Stimulated activated CD8-positive, alpha-beta memory T cell treated with anti-CD3 and anti-CD28 coated beads, Interleukin-4, amount 100 ng/mL, for 1 hour (primary cell): ENCODE measurements around the gene CARD11.

ENCODE experiments used
- DNase-seq, 2 donors: peaks; one replicate each; pipeline ENCODE4 v3.0.0-alpha.2; 2020; ENCODE audit warnings: low read depth in 2 of 2, low spot score in 1 of 2

The CARD11 gene

DNA sequence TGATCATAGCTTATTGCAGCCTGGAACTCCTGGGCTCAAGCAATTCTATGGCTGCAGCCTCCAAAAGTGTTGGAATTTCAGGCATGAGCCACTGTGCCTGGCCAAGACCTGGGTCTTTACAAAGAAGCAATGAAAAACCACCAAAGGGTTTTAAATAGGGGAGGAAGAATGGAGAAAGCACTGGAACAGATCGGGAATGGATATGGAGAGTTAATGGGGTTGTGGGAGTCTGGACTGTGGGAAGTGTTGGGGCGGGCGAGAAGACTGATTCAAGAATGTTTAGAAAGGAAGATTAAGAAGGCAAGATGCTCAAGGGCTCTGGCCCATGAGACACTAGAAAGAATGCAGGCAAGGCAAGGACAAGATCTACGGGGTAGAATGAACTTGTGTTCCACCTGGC is 98.5 kb downstream of the CARD11 start:
- no peak for DNase-seq

DNA sequence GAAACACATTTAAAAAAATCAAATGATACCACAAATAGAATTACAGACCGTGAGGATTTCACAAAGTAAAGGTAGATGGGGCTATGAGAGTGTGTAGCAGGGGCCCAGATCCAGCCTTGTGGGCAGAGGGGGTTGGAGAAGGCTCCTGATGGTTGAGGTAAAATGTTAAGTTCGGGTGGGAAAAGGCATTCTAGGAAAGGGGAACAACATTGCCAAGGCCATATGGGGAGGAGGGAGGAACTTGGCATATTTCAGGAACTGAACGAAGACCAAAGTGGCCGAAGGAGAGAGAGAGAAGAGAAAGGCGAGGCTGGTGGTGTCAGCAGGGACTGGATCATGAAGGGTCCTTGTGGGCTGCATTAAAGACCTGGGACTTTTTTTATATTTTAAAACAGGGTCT is 98.9 kb downstream of the CARD11 start:
- DNase-seq = no peak

DNA sequence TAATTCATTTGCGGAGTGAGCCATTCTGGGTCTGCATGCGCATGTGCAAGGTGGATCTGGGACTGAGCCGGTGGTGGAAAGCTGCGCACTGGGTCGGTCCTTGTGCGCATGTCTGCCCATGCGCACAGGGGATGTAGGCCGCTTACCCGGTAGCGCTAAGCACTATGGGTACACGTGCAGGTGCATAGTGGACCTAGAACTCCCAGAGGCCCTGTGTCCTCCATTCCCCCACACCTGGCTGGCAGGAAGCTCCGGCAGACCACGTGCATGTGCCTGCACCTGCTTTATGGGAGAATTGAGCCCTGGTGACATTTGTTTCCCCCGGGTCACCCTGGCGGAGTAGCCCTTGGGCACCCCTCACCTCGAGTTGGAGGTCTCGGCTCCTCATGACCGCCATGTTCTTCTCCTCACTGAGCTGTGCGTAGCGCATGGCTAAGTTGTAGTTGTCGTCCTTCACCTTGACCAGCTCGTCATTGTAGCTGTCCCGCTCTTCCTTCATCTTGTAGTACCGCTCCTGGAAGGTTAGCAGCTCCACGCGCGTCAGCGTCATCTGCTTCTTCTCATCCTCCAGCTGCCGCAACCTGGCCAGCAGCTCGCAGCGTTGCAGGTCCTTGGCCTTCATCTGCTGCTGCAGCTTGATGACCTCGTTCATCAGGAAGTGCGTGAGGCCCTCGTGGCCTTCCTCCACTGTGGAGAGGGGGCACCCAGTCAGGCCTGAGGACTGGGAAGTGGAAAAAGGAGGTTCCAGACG is 99.6 kb downstream of the CARD11 start:
- DNase-seq = no peak

DNA sequence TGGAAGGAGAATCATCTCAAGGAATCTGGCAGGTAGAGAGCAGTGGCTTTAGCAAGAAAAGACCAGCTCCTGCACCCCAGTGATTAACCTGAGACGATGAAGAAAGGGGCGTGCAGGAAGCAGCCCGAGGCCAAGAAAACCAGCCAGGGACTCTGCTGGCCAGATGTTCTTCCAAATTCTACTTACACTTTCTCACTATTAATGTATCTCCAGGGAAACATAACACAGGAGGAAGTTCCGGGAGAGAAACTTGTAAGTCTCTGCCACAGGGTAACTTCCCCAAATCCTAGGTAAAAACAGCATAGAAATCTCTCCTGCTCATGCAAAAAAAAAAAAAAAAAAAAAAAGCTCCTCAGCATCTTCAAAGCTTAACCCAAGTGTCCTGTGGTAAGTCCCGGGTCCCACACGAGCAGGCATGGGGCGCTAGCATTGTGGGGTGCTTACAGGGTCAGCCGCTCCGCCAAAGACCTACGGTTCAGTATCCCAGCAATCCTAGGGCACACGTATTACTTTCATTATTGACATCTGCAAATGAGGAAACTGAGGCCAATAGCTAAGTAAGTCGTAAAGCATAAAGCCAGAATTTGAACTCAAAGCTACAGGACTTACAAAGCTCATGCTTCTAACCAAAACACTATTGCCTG is 102.3 kb downstream of the CARD11 start:
- DNase-seq = no peak

DNA sequence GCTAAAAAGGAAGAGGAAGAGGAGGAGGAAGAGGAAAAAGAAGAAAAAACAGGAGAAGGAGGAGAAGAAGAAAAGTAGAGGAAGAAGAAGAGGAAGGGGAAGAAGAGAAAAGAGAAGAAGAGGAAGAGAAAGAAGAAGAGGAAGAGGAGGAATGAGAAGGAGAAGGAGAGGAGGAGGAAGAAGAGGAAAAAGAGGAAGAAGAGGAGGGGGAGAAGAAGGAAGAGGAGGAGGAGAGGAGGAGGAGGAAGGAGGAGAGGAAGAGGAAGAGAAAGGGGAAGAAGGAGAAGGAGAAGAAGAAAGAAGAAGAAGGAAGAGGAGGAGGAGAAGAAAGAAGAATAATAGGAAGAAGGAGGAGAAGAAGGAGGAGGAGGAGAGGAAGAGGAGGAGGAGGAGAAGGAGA is 103.2 kb downstream of the CARD11 start:
- DNase-seq = no peak

DNA sequence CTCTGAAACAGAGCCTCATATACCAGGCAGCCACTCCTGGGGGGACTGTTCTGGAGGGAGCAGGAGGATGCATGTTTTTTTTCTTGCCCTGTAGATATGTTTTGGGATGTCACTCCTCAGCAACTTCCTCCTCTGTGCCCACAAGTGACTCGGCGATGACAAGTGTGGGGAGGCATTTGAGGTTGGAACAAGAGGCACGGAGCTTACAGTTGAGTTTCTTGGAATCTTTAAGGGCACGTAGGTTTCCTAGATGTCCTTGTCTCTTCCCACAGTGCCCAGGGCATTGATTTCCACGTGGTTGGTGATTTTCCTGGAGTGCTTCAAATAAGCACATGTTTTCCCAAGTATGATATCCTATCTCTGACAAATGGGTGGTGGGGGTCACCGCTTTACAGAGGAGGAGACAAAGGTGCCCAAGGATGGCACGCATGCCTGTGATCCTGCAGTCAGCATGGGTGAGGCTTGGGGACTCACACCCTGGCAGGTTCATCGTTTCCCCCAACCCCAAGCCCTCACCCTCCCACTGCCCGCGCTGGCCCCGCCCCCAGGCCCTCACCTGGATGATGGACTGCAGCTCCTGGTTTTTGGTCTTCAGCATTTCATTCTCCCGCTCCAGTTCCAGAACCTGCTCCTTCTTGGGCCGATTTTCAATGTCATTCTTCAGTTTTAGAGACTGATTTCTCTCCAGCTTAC is 104.3 kb downstream of the CARD11 start:
- no peak for DNase-seq

DNA sequence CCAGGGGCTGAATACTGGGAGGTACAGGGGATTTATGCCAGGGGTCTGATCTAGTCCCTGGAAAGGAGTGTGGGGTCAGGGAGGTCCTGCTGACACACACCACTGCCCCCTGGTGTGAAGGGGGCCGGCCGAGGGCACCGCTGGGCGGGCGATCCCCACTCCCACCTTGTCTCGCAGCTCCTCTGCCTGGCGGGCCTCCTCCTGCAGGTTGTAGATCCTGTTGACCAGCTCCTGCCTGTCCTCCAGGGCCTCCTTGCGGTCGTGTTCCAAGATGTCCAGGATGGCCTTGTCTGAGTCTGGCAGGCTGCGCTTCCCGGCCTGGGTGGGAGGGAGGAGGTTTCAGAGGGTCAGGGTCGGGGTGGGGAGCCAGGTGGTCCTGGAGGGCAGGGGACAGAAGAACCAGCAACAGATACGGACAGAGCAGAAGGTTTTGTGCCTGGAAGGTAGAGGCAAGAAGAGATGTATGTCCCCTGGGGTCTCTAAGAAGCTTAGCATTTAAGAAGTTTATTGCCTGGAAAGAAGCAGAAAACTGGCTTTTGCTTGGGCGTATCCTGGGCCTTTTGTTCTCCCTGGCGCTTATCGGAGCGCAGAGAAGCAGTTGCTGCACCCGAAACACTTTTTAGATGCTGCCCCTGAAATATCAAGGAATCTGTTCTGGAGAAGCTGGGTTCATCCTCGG is 105.0 kb downstream of the CARD11 start:
- DNase-seq = no peak

DNA sequence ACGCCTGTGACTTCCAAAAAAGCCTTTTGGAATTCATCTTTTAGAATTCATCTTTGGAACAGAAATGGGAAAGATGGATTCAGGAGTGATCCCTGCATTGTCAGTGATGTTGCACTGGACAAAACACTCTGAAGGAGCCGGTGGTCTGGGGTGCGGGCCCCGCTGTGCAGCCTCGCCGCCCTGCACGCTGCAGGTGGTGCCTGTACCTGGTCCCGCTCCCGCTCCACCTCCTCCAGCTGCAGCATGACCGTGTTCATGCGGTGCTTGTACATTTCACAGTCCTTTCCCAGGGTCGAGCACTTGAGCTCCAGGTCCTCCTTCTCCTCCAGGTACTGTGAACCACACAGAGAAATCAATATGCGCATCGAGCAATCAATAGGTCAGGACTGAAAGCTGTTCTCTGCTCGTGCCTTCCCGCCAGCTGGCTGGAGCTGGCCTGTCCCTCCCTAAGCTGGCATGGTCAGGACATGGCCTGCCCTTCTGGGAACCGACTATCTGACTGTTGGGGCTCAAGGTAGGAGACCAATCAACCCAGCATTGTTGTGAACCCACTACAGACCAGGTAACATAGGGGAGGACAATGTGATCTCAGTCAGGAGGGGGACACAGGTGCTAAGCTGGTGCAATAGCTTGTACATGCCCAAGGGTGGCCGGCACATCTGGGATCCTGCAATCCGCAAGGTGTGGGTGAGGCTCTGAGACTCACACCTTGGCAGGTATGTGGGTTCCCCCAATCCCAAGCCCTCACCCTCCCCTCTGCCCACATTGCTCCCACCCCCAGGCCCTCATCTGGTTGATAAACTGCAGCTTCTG is 105.8 kb downstream of the CARD11 start:
- no peak for DNase-seq

DNA sequence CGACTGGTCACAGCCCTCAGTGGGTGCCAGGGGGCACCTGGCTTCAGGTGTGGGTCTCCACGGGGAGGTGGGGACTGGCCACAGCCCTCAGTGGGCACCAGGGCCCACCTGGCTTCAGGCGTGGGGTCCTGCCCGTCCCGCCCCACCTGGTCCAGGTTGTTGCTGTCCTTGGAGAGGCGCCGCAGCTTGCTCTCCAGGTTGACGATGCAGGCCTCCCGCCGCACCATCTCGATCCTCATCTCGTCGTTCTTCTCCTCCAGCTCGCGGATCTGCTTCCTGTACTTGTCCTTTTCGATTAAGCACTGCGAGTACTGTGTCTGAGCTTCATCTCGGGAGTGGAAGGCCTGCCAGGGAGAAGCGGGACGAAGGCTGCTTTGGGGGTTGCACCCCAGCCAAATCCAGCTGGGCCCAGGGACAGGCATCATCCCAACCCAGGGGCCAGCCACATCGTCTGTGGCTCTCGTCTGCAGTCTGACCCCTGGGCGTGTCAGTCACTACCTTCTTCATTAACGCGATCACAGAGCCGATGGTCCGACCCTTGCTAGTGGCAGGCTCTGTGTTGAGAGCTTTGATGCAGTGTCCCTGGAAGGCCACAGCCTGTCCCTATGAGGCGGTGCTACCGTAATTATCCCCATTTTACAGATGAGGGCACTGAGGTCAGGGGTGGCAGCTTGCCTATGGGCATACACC is 106.6 kb downstream of the CARD11 start:
- no peak for DNase-seq

DNA sequence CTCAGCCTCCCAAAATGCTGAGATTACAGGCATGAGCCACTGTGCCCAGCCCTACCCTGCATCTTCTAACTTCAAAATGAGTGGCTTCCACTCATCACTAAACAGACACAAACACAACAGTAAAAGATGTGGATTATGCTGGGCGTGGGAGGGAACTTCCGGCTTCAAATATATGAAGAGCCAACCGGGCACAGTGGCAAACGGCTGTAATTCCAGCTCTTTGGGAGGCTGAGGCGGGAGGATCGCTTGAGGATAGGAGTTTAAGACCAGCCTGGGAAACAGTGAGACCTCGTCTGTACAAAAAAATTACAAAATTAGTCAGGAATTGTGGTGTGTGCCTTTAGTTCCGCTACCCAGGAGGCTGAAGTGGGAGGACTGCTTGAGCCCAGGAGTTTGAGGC is 107.4 kb downstream of the CARD11 start:
- no peak for DNase-seq

DNA sequence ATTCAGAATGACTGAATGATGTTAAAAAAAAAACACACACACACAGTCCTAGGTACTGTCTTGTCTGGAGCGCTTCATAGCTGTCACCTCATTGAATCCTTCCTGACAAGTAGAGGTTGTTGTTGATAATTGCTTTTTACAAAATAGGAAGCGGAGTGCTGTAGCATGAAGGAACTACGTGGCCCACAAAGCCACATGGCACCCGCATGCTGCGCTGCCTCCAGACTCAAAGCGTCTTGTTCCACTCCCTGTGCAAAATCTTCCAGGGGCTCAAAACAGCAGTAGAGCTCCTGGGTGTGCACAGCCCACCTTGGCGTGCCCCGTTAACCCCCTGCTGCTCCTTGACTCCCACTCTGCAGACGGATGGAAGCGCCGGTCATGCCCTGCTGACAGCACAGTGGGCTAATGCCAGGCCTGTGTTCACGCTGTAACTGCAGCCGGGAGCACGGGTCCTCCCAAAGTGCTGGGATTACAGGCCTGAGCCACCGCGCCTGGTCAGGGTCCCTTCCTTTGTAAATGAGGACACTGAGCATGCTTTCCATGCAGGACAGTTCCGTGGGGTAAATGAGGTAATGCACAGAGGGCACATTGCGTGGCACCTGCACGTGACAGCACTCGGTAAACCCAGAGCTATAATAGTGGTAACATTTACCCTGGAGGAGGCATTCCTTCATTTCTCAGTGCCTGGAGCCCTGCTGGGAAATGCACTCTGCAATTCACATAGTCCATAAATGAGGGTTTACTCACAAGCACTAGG is 108.5 kb downstream of the CARD11 start:
- no peak for DNase-seq

DNA sequence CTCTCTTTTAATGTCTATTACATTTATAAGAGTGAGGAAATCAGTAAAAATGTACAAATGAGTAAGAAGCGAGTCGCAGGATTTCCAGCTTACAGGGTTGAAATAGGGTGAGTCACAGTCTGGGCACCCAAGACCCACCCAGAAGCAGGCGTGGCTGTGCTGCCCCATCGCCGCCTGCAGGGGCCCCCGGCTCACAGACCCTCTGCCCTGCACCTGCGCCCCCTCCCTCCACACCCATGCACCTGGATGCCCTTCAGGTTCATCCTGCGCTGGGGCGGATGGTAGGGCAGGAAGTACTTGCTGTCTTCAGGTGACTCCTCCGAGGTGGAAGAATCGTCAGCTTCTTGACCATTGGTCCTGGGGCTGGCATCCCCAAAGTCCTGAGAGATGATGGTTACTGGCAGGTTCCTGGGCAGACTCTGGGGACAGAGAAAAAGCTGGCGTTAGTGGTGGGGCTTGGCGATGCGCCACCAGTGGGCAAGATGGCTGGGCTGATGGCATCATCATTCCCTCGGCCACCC is 109.4 kb downstream of the CARD11 start:
- DNase-seq = no peak

DNA sequence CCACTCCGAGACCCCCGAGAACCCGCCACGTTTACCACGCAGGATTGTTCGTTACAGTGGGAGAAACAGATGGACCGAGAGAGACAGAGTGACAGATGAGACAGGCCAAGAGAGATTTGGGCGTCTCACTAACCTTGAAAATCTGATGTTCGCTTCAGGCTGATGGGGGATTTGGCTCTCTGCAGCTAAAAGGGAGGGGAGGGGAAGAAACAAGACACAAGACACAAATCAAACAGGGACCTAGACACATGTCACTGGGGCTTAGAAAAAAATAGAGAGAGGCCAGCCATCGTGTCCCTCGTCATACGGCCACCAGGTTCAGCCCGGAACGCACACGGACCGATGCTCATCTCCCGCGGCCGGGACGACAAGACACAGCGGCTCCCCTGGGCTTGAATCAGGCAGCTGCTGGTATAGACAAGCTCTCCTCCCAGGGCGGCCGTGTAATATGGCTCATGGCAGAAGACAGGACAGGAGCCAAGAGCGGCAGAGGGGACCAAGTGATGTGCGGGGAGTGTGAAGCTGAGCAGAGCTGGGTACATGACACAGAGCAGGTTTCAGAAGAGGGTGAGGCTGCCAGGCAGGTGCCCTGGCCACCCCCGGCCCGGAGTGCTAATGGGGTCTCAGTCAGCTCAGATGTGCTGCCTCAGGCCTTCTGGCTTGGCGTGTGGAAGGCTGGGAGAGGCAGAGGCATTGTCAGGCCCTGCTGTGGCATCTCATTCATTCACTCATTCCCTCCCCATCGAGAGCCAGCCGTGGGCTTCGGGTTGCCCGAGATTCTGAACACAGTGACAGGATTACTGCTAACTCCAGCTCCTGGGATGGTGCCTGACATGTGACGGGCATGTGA is 111.0 kb downstream of the CARD11 start:
- no peak for DNase-seq

DNA sequence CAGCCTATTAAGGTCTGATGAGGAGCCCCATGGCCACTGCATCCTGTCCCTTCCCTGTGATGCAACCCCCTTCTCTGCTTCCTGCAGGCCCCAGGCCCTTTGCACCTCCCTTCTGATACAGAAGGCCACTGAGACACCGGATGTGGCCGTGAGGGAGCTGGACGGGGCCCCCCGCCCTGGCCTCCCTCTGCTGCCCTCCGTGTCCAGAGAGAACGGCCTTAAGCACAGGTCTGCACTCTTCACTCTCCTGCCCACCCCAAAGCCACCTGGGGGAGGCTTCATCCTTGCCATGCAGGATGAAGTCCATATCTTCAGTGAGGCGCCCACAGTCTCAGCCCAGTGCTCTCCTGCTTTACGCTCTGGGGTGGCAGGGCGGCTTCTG is 112.6 kb downstream of the CARD11 start:
- no peak for DNase-seq

DNA sequence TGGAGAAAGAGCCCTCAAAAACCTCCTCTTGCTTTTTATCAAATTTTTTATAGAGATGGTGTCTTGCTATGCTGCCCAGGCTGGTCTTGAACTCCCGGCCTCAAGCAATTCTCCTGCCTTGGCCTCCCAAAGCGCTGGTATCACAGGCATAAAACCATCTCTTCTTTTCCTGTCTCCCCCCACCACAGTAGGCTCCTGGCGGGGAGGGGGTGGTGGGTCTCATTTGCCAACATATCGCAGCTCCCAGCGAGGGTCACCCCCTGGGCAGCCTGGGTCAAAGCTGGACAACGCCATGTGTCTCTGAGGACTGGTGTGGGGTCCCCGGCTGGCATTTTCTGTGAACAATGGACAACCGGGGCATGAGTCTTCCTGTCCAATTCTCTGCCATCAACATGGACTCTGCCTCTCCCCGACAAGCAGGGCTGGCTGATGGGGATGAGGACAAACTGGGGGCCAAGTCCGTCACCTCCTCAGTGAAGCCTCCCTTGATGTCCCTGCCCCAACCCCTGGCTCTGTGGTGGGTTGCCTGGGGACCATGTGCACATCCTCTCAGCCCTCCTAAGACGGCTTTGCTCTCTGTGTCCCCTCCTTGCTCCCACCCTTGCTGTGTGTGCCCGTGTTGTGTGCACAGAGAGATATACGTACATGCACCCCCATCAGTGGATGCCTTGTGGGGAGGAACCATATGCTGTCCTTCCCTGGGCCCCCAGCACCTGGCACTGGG is 113.2 kb downstream of the CARD11 start:
- no peak for DNase-seq

DNA sequence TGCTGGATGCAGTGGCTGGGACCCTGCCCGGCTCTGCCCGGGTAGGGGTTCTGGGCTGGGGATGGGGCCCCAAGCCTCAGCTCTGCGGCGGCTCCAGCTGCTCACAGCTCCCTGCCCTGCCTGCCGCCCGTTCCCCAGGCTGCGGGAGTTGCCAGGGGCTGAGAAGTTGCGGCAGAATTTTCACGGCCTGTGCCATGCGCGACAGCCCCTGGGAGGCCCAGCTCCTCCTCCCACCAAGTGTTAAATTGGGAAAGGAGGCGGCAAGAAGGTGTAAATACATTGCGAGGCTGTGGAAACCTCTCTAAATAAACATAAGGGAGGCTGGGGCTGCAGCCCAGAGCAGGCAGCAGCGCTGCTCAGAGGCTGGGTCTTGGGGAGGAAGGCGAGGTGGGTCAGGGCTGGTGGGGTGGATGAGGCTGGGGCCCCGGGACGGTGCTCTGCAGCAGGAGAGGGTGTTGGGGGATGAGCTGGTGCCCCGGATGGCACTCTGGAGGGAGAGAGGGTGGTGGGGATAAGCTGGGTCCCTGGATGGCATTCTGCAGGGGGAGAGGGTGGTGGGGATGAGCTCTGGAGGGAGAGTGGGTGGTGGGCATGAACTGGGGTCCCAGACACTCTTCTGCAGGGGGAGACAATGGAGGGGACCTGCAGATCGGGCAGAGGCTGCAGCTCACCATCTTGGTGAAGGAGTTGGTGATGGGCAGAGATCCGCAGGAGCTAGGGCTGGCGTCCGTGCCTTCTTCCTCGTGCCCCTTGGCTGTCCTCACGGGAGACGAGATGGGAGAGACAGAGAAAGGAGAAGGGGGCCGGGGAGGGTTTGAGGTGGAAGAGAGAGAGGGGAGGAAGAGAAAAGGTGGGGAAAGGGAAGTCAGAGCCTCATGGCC is 114.1 kb downstream of the CARD11 start:
- DNase-seq = no peak
